HG03159 (cell line): ENCODE data around the gene MASP2.
"Not testable (repeated sequence)": the region's sequence is repeated elsewhere in the genome, so short reads cannot be mapped to it uniquely, and the experiment has no call there.

ENCODE experiments used
- ATAC-seq: cut with Tn5 transposase; IDR thresholded peaks from one replicate; pipeline ENCODE4 v1.9.1; 2021; ENCODE audit warnings: mild to moderate bottlenecking, moderate library complexity; ENCODE audit not compliant: unreplicated experiment

Gene MASP2

GRCh38 chr1:10992004-10992403 is 55.0 kb downstream of the MASP2 start:
- not testable (repeated sequence) for ATAC-seq

DNA sequence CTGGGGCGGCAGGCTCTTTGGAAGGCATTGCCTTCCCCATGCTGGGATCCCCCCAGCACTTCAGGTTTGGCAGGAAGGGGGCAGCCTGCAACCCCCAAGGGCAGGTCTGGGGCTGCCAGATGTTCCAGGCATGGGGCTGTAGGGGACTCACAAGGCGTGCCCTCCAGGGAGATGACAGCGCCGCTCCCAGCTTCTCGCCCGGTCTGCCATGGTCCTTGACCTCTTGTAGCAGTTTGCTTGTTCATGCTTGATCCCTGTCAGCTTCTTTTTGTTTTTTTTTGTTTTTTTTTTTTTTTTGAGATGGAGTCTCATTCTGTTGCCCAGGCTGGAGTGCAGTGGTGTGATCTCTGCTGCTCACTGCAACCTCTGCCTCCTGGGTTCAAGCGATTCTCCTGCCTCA is 56.2 kb downstream of the MASP2 start:
- ATAC-seq, result no peak

- ATAC-seq, result not testable (repeated sequence)
Observed at GRCh38 chr1:10989920-10990516, 57.0 kb downstream of the MASP2 start.

GRCh38 chr1:10989095-10989494 is 57.9 kb downstream of the MASP2 start:
- ATAC-seq, result no peak

- no peak for ATAC-seq
Observed at GRCh38 chr1:10987840-10988417, 59.1 kb downstream of the MASP2 start.

DNA sequence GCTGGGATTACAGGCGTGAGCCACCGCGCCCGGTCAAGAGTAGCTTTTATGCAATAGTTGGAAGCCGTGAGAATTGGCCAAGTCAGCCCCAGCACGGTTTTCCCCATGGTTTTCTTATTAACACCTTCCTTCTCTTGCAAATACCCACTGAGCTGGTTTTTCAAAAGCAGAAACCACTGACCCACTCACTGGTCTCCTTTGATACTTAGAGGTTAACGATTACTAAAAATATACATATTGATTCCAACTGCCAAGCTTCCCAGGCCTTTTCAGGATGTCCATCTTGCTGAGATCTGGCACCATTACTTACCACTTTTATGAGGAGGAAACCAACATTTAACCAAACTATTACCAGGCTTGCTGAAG is 60.5 kb downstream of the MASP2 start:
- ATAC-seq, result no peak

GRCh38 chr1:10980841-10981727 is 66.0 kb downstream of the MASP2 start:
- ATAC-seq, result no peak

GRCh38 chr1:10980094-10980577 is 66.9 kb downstream of the MASP2 start:
- no peak for ATAC-seq

DNA sequence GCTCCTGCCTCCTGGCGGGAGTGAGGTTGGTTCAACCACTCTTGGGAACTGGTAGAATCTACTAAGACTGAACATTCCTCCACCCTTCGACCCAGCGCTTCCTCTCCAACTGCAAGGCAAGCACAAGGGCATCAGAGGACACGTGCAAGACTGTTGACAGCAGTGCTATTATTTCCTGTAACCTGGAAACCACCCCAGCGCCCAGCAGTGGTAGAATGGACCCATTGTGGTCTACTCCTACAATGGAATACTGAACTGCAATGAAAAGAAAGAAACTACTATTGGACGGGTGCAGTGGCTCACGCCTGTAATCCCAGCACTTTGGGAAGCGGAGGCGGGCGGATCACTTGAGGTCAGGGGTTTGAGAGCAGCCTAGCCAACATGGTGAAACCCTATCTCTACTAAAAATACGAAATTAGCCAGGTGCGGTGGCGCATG is 67.5 kb downstream of the MASP2 start:
- no peak for ATAC-seq

GRCh38 chr1:10978719-10979118 is 68.3 kb downstream of the MASP2 start:
- ATAC-seq, result no peak
